B cell (primary cell): ENCODE results near the gene HOXB6. TPM values are rescaled to one million over a fixed set of nuclear protein-coding genes. Genes with fewer than 3 reads are reported as not detected.

Experiments used
- ATAC-seq: fragments of 200-7000 bp; cut with Tn5 transposase; one replicate; pipeline ENCODE4 v1.10.0; 2021; ENCODE audit warnings: low read depth, mild to moderate bottlenecking, moderate number of reproducible peaks, moderate library complexity
- CTCF ChIA-PET: fragments of 350-600 bp; sonication (Branson Sonifier 250); formaldehyde crosslinking; loops from one replicate; lab custom pipeline; 2021; ENCODE audit warnings: antibody characterized with exemption, inconsistent platforms; lab: Charles Lee
- POLR2A ChIA-PET: fragments of 350-600 bp; sonication (Branson Sonifier 250); formaldehyde crosslinking; loops from one replicate; lab custom pipeline; 2021; ENCODE audit warnings: antibody characterized with exemption; lab: Charles Lee
- DNase-seq: peaks from one replicate; pipeline ENCODE4 v3.0.0; 2013
- H2AFZ ChIP-seq: 2 replicates; pipeline ENCODE4 v1.6.1; 2012; ENCODE audit warnings: mild to moderate bottlenecking, low read depth, low read length; ENCODE audit not compliant: insufficient read depth, poor library complexity, severe bottlenecking
- H3K27ac ChIP-seq, 2 donors: 1 replicate in 1 of 2; 2 replicates in 1 of 2; pipeline ENCODE4 v1.5.1; 2012 to 2013; ENCODE audit warnings: low read length in 2 of 2, mild to moderate bottlenecking in 2 of 2, moderate library complexity in 1 of 2
- H3K27me3 ChIP-seq, 4 experiments: fragments of 200-600 bp in 1 of 4; sonication (generic) in 1 of 4; replicated peaks in 1 of 4; 1 replicate in 2 of 4; 2 replicates in 2 of 4; pipeline versions ENCODE4 v1.6.1 to v1.7.0; 2013 to 2016; ENCODE audit warnings: low read length in 3 of 4, mild to moderate bottlenecking in 2 of 4, mixed read lengths in 1 of 4, moderate library complexity in 1 of 4; ENCODE audit not compliant: insufficient read depth in 4 of 4, control insufficient read depth in 3 of 4; ENCODE audit errors: control extremely low read depth in 1 of 4
- H3K36me3 ChIP-seq, 2 experiments: replicated peaks in 1 of 2; 1 replicate in 1 of 2; 2 replicates in 1 of 2; pipeline versions ENCODE4 v1.6.1 to v1.7.1; 2013; ENCODE audit warnings: low read length in 1 of 2; ENCODE audit not compliant: insufficient read depth in 2 of 2, control insufficient read depth in 1 of 2; ENCODE audit errors: control extremely low read depth in 1 of 2, extremely low read depth in 1 of 2
- H3K4me1 ChIP-seq, 2 donors: fragments of 200-600 bp in 1 of 2; sonication (generic) in 1 of 2; 1 replicate in 1 of 2; 2 replicates in 1 of 2; pipeline versions ENCODE4 v1.5.1 to v1.6.1; 2013 to 2017; ENCODE audit warnings: low read length in 2 of 2; ENCODE audit not compliant: control insufficient read depth in 2 of 2, insufficient read depth in 2 of 2
- H3K4me2 ChIP-seq: replicated peaks from 2 replicates; pipeline ENCODE3; 2012; ENCODE audit warnings: mild to moderate bottlenecking, low read depth, low read length; ENCODE audit not compliant: poor library complexity, severe bottlenecking
- H3K4me3 ChIP-seq, 5 experiments: fragments of 200-600 bp in 1 of 5; sonication (generic) in 1 of 5; 1 replicate in 3 of 5; 2 replicates in 2 of 5; pipeline versions ENCODE4 v1.5.1 to v1.7.0; 2011 to 2016; ENCODE audit warnings: low read length in 4 of 5, mild to moderate bottlenecking in 4 of 5, low read depth in 2 of 5, control low read depth in 1 of 5, moderate library complexity in 1 of 5; ENCODE audit not compliant: insufficient read depth in 1 of 5; ENCODE audit errors: control extremely low read depth in 1 of 5, extremely low read depth in 1 of 5
- H3K79me2 ChIP-seq: fragments of 200-600 bp; sonication (generic); one replicate; pipeline ENCODE4 v1.6.0; 2016; ENCODE audit warnings: low read length; ENCODE audit not compliant: control insufficient read depth, insufficient read depth
- H3K9ac ChIP-seq: fragments of 200-600 bp; sonication (generic); 2 replicates; pipeline ENCODE4 v1.6.1; 2017; ENCODE audit warnings: mild to moderate bottlenecking, low read length, moderate library complexity
- H3K9me3 ChIP-seq, 3 donors: one replicate each; pipeline versions ENCODE4 v1.6.1 to v1.7.1; 2013; ENCODE audit warnings: low read length in 2 of 3; ENCODE audit not compliant: control insufficient read depth in 2 of 3, insufficient read depth in 1 of 3; ENCODE audit errors: control extremely low read depth in 1 of 3
- H4K20me1 ChIP-seq: 2 replicates; pipeline ENCODE4 v1.6.0; 2012; ENCODE audit warnings: mild to moderate bottlenecking, low read length; ENCODE audit not compliant: insufficient read depth, control insufficient read depth, poor library complexity, severe bottlenecking
- H3K27ac Mint-ChIP-seq: one replicate; pipeline ENCODE4 v1.8.0; 2021; ENCODE audit warnings: mixed read lengths
- H3K27me3 Mint-ChIP-seq: one replicate; pipeline ENCODE4 v1.8.0; 2021; ENCODE audit warnings: mixed read lengths
- H3K4me1 Mint-ChIP-seq: one replicate; pipeline ENCODE4 v1.8.0; 2021; ENCODE audit warnings: mixed read lengths
- H3K4me3 Mint-ChIP-seq: one replicate; pipeline ENCODE4 v1.8.0; 2021; ENCODE audit warnings: mixed read lengths
- H3K9me3 Mint-ChIP-seq: one replicate; pipeline ENCODE4 v1.8.0; 2022; ENCODE audit warnings: mixed read lengths; ENCODE audit not compliant: insufficient read depth
- CTCF ChIP-seq: fragments of 200-600 bp; IDR thresholded peaks from one replicate; pipeline ENCODE4 v1.8.0; 2022; ENCODE audit warnings: antibody characterized with exemption, mild to moderate bottlenecking
- EZH2 ChIP-seq: IDR thresholded peaks from 2 replicates; pipeline ENCODE4 v1.6.1; 2012; ENCODE audit warnings: borderline replicate concordance, low read depth, mild to moderate bottlenecking, moderate library complexity, low read length; ENCODE audit not compliant: insufficient read depth, poor library complexity, severe bottlenecking
- WGBS: methylation state at CpG from one replicate; pipeline ENCODE4 v1.1.5; 2013; ENCODE audit warnings: missing lambda C conversion rate; ENCODE audit not compliant: insufficient coverage; 5-methylcytosine and 5-hydroxymethylcytosine counted together
- intact Hi-C: fragments of 100-400 bp; cut with micrococcal nuclease; formaldehyde crosslinking; loops from one replicate; pipeline ENCODE4 v1.10.0; 2022
- polyA plus RNA-seq: library from polyadenylated mRNA; depleted of rRNA; stranded (reverse); fragments of >200 nt; gene quantifications from 2 replicates; pipeline ENCODE4 v1.2.3, GENCODE V29; 2012
- total RNA-seq, 2 donors: library from RNA; stranded (reverse); fragments of 120-200 nt in 1 of 2; gene quantifications; 1 replicate in 1 of 2; 2 replicates in 1 of 2; pipeline versions ENCODE4 v1.2.3 to v1.2.4, GENCODE V29; 2013 to 2022

The HOXB6 gene
- total and polyA plus RNA-seq, 2 donors (not counting 1 experiment from before 2014, with no cell fraction given), result 0.10 TPM; not detected in 1

- Histone ChIP-seq H3K79me2 (no peaks in the 10 kb centered on the region), H3K27ac (no peak overlapping the region), H4K20me1 (no peaks in the 10 kb centered on the region), H3K36me3 (no peaks in the 10 kb centered on the region), H3K4me3 (no peak overlapping the region), H3K9ac (no peak overlapping the region), H3K9me3 (peaks cover 0 to 15% (median 0%) of the 10 kb centered on the region in 3 donors), H3K4me1 (peaks cover 33 to 34% of the 10 kb centered on the region in 2 donors), H3K27me3 (peaks cover 0 to 44% (median 26%) of the 10 kb centered on the region in 4 experiments), H2AFZ (no peak overlapping the region), H3K4me2 (peak overlapping the region; percentile 96)
- DNase-seq, result peak; percentile 24
- H3K9me3 Mint-ChIP-seq, result no peaks in the 10 kb centered on the region
- ChIA-PET CTCF (no interaction called here), POLR2A (no interaction called here)
- 68% methylated on average over 17 of the region's 22 CpGs for WGBS
- H3K27ac Mint-ChIP-seq, result no peak overlapping the region
- intact Hi-C loops, result loop anchor here (5.0 kb wide), 1 partner anchor 36 kb away; the partner anchor contains the start of gene HOXB7
- no peak for ATAC-seq
- peak overlapping the region; percentile 71 for H3K4me3 Mint-ChIP-seq
- peaks cover 33% of the 10 kb centered on the region for H3K4me1 Mint-ChIP-seq
- TF ChIP-seq CTCF (no peak), EZH2 (no peak)
- H3K27me3 Mint-ChIP-seq, result peaks cover 30% of the 10 kb centered on the region
Measured at GRCh38 chr17:48575673-48576478, 28.9 kb downstream of the HOXB6 start.

DNA sequence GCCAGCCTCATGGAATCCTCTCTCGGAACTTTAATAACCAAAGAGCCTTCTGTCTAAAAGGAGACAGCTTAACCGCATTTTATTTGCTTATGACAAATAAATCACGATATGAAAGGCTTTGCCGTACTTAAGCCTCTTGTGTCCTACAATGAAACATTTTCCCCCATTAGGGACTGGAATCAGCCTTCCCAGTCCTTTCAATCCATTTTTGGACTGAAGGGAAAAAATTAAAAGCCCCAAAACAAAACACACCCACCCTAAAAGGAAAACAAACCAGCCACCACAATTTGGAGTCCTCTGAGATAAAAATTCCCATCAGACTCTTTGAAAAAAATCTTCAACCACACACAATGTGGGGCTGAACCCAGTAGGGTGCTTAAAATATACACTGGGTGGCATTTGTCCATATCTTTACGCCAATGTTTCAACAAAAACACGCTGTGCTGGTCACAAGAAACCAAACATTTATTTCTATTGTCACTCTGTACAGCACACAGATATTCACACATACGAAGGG lies 29.7 kb downstream of the HOXB6 start:
- intact Hi-C loops, result loop anchor here (5.0 kb wide), 1 partner anchor 37 kb away; the partner anchor contains the start of gene HOXB7

More for the DNA sequence above, 29.7 kb downstream of the HOXB6 start:
- Mint-ChIP-seq H3K27ac (no peak overlapping the region), H3K9me3 (no peaks in the 10 kb centered on the region), H3K4me1 (peaks cover 31% of the 10 kb centered on the region), H3K27me3 (peaks cover 22% of the 10 kb centered on the region), H3K4me3 (no peak overlapping the region)
- Histone ChIP-seq H2AFZ (no peak overlapping the region), H3K9ac (no peak overlapping the region), H3K27me3 (peaks cover 0 to 43% (median 20%) of the 10 kb centered on the region in 4 experiments), H3K4me1 (peaks cover 27 to 30% of the 10 kb centered on the region in 2 donors), H3K79me2 (no peaks in the 10 kb centered on the region), H3K4me3 (no peak overlapping the region), H3K27ac (no peak overlapping the region), H4K20me1 (no peaks in the 10 kb centered on the region), H3K4me2 (no peak overlapping the region), H3K9me3 (peaks cover 0 to 18% (median 0%) of the 10 kb centered on the region in 3 donors), H3K36me3 (no peaks in the 10 kb centered on the region)
- ATAC-seq (no peak), DNase-seq (no peak)
- ChIA-PET CTCF (interaction anchor here (1.2 kb wide), 1 partner anchor 225 kb away, joined by 3 read pairs; no protein-coding TSS in a partner anchor), POLR2A (no interaction called here)
- no peak for TF ChIP-seq EZH2
- TF ChIP-seq CTCF, result no peak
- 83% methylated on average over 5 of the region's 7 CpGs for WGBS
